AG04450 (cell line): ENCODE data around the gene RIPPLY3. TPM values are rescaled to one million over a fixed set of nuclear protein-coding genes. Genes with fewer than 3 reads are reported as not detected.

Experiments used
- CTCF ChIA-PET: fragments of 300-600, 350-600 bp; formaldehyde crosslinking; extraction: SDS; loops from one replicate; lab custom pipeline; 2022; ENCODE audit warnings: antibody characterized with exemption, inconsistent platforms; lab: Charles Lee
- POLR2A ChIA-PET: fragments of 350-600 bp; formaldehyde crosslinking; extraction: SDS; loops from one replicate; lab custom pipeline; 2021; ENCODE audit warnings: antibody characterized with exemption, inconsistent platforms; lab: Yijun Ruan, JAX
- DNase-seq: peaks from one replicate; pipeline ENCODE4 v3.0.0-alpha.2; 2011; ENCODE audit warnings: low read depth, low spot score
- H3K27ac ChIP-seq: one replicate; pipeline ENCODE4 v1.5.1; 2012; ENCODE audit warnings: low read depth, low read length, control low read depth
- H3K27me3 ChIP-seq: one replicate; pipeline ENCODE4 v1.6.0; 2012; ENCODE audit warnings: low read length; ENCODE audit not compliant: control insufficient read depth, insufficient read depth
- H3K4me3 ChIP-seq: 2 replicates; pipeline ENCODE4 v1.5.1; 2011; ENCODE audit warnings: mild to moderate bottlenecking, low read depth, low read length, control low read depth
- H3K9me3 ChIP-seq: 2 replicates; pipeline ENCODE4 v1.5.1; 2012; ENCODE audit warnings: low read length; ENCODE audit not compliant: control insufficient read depth, insufficient read depth
- polyA plus RNA-seq: library from polyadenylated mRNA; depleted of rRNA; stranded (reverse); fragments of >200 nt; gene quantifications from 2 replicates; pipeline ENCODE4 v1.2.3, GENCODE V29; 2011
- TF ChIP-seq, protein P1 (sequence below): IDR thresholded peaks from 2 replicates; pipeline ENCODE4 v1.5.1; 2011; ENCODE audit warnings: low read depth, low read length, control low read depth, inconsistent platforms

Gene RIPPLY3
- polyA plus RNA-seq, 1 experiment: 0.04 TPM

DNA sequence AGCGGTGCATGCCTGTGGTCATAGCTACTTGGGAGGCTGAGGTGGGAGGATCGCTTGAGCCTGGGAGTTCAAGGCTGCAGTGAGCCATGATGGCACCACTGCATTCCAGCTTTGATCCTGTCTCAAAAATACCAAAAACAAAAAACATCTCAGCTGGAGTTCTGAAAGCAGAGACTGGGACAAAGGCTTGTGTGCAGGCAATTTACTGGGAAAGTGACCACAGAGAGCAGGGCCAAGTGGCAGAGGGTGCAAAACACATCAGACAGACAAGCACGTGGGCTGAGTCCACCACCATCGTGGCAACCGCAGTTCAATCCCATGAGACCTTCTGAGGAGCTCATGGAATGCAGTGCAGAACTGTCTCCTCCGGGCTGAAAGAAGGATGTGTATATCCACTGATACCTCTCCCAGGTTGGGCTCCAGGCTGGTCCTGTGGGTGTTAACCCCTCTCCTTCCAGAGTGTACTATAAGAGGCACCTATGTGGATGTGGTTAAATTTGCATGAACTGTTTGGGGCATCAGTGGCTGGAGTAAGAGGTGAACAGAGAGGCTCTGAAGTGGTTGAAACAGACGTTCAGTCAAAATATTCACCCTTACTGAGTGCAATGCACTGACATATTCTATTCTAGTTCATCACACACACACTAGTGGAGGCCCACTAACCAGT is 55.6 kb downstream of the RIPPLY3 start:
- H3K27me3 ChIP-seq: no peaks in the 10 kb centered on the region
- H3K4me3 ChIP-seq: no peak overlapping the region
- H3K9me3 ChIP-seq: no peaks in the 10 kb centered on the region
- DNase-seq: no peak
- H3K27ac ChIP-seq: no peak overlapping the region
- POLR2A ChIA-PET: no interaction called here
- CTCF ChIA-PET: no interaction called here
- TF ChIP-seq, protein P1, sequence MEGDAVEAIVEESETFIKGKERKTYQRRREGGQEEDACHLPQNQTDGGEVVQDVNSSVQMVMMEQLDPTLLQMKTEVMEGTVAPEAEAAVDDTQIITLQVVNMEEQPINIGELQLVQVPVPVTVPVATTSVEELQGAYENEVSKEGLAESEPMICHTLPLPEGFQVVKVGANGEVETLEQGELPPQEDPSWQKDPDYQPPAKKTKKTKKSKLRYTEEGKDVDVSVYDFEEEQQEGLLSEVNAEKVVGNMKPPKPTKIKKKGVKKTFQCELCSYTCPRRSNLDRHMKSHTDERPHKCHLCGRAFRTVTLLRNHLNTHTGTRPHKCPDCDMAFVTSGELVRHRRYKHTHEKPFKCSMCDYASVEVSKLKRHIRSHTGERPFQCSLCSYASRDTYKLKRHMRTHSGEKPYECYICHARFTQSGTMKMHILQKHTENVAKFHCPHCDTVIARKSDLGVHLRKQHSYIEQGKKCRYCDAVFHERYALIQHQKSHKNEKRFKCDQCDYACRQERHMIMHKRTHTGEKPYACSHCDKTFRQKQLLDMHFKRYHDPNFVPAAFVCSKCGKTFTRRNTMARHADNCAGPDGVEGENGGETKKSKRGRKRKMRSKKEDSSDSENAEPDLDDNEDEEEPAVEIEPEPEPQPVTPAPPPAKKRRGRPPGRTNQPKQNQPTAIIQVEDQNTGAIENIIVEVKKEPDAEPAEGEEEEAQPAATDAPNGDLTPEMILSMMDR: no peak

DNA sequence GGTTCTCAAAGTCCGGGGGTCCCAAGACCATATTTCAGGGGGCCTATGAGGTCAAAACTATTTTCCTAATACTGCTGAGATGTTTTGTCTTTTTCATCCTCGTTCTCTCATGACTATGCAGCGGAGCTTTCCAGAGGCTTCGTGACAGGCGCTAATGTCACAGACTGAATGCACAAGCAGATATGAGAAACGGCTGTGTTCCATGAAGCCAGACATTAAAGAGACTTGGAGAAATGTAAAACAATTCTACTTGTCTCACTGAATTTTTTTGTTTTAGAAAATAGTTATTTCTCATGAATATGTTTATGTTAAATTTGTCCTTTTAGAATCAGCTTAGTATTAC is 56.1 kb downstream of the RIPPLY3 start:
- Histone ChIP-seq H3K27me3 (no peaks in the 10 kb centered on the region), H3K4me3 (no peak overlapping the region), H3K9me3 (no peaks in the 10 kb centered on the region), H3K27ac (no peak overlapping the region)
- TF ChIP-seq, protein P1: no peak
- CTCF ChIA-PET: no interaction called here
- no peak for DNase-seq
- POLR2A ChIA-PET: no interaction called here

DNA sequence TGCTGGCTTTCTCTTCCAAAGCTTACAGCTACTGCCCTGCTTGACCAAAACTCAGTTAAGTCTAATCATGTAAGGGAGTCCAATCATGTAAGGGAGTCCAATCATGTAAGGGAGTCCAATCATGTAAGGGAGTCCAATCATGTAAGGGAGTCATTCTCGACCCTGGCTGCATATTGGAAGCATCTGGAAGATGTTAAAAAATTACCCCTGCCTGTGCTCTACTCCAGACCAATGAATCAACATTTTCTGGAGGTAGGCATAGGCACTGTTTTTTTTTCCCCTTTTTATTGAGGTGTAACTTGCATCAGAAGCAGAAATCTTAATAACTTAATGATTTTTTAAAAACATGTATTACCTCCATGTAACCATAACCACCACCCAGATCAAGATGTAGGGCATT is 56.9 kb downstream of the RIPPLY3 start:
- Histone ChIP-seq H3K4me3 (no peak overlapping the region), H3K9me3 (no peaks in the 10 kb centered on the region), H3K27ac (no peak overlapping the region), H3K27me3 (no peaks in the 10 kb centered on the region)
- DNase-seq: no peak
- ChIA-PET CTCF (no interaction called here), POLR2A (no interaction called here)
- TF ChIP-seq, protein P1: no peak

DNA sequence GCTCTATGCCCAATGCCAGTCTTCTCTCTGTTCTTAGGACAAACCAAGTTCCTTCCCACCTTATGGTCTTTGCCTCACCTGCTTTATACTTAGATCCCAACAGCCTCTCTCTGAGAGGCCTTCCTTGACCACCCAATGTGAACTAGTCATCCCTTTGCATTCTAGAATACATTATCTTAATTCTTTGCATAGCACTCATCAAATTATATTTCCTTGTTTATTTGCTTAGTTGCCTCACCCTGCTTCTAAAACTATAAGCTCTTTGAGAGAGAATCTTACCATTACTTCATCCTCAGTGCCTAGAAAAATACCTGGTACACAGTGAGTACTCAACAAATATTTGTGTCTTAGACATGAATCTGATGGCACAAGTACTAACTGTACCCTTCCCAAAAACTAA is 58.3 kb downstream of the RIPPLY3 start:
- H3K9me3 ChIP-seq: no peaks in the 10 kb centered on the region
- POLR2A ChIA-PET: no interaction called here
- no peaks in the 10 kb centered on the region for H3K27me3 ChIP-seq
- no peak overlapping the region for H3K27ac ChIP-seq
- H3K4me3 ChIP-seq: no peak overlapping the region
- no peak for DNase-seq
- CTCF ChIA-PET: no interaction called here
- TF ChIP-seq, protein P1: no peak

DNA sequence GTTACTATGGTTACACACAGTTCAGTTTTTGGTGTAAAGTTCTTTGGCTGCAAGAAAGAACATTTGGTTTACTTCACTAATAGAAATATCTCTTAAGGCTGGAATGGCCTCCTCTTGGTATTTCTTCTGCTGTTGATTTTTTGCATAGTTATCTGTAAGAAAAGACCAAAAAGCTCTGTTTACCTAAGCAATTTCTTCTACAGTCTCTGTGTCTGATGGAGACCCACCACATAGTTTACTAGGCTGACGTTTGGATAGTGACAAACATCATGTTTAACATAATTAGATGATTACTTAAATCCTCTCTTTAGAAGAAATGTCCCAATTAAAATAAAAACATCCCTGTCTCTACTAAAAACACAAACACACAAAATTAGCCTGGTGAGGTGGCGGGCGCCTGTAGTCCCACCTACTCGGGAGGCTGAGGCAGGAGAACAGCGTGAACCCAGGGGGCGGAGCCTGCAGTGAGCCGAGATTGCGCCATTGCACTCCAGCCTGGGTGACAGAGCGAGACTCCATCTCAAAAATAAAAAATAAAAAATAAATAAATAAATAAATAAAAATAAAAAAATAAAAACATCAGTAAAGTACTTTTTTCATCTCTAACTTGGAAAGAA is 59.2 kb downstream of the RIPPLY3 start:
- POLR2A ChIA-PET: no interaction called here
- Histone ChIP-seq H3K27me3 (no peaks in the 10 kb centered on the region), H3K9me3 (no peaks in the 10 kb centered on the region), H3K4me3 (no peak overlapping the region), H3K27ac (no peak overlapping the region)
- no peak for DNase-seq
- TF ChIP-seq, protein P1: no peak
- CTCF ChIA-PET: no interaction called here
